GM12892 (cell line): Measurements from ENCODE around the gene SHANK3. TPM values are rescaled to one million over a fixed set of nuclear protein-coding genes. Genes with fewer than 3 reads are reported as not detected.

Experiments
- DNase-seq: peaks from one replicate; pipeline ENCODE4 v3.0.0; 2011; ENCODE audit not compliant: insufficient read length
- FAIRE-seq: peaks from 2 replicates; lab custom pipeline; 2011; peaks lifted over from hg19 to GRCh38; lab: Jason Lieb, UNC
- POLR2A ChIP-seq: IDR thresholded peaks from 2 replicates; pipeline ENCODE4 v1.6.1; 2011; ENCODE audit warnings: low read depth, low read length, control low read depth
- POLR2AphosphoS5 ChIP-seq: IDR thresholded peaks from 2 replicates; pipeline ENCODE4 v1.6.1; 2011; ENCODE audit warnings: low read depth, low read length, control low read depth
- TAF1 ChIP-seq: IDR thresholded peaks from 2 replicates; pipeline ENCODE4 v1.6.1; 2011; ENCODE audit warnings: low read depth, mild to moderate bottlenecking, control low read depth, low read length, borderline replicate concordance
- polyA plus RNA-seq: library from polyadenylated mRNA; unstranded; fragments of >200 nt; gene quantifications from one replicate; pipeline ENCODE4 v1.2.1, GENCODE V29; 2012; ENCODE audit warnings: missing spikeins, inconsistent platforms; ENCODE audit not compliant: missing spikeins

The SHANK3 gene
- not detected for polyA plus RNA-seq

- FAIRE-seq (no peak), DNase-seq (peak; percentile 33)
- TF ChIP-seq POLR2AphosphoS5 (no peak), POLR2A (no peak), TAF1 (no peak)
These were observed at the start of gene SHANK3 for GRCh38 chr22:50672471-50673230. Gene SHANK3 (plus strand): TSS chr22:50672823.

GRCh38 chr22:50624347-50625130, 48.1 kb upstream of the SHANK3 start:
- TF ChIP-seq TAF1 (no peak), POLR2AphosphoS5 (no peak), POLR2A (no peak)
- FAIRE-seq (no peak), DNase-seq (no peak)

GRCh38 chr22:50625131-50625567, 47.5 kb upstream of the SHANK3 start:
- FAIRE-seq (no peak), DNase-seq (no peak)
- TF ChIP-seq TAF1 = no peak
- no peak for TF ChIP-seq POLR2A
- TF ChIP-seq POLR2AphosphoS5 = no peak

GRCh38 chr22:50625568-50626313, 46.9 kb upstream of the SHANK3 start:
- no peak for DNase-seq
- no peak for FAIRE-seq
- TF ChIP-seq POLR2AphosphoS5 (no peak), POLR2A (no peak)

- FAIRE-seq = no peak
- TF ChIP-seq POLR2AphosphoS5 = no peak
- no peak for TF ChIP-seq POLR2A
These were observed 46.2 kb upstream of the SHANK3 start for GRCh38 chr22:50626314-50626849.

GRCh38 chr22:50626850-50627641, 45.6 kb upstream of the SHANK3 start:
- FAIRE-seq = no peak
- DNase-seq = no peak
- TF ChIP-seq POLR2AphosphoS5 (no peak), POLR2A (no peak), TAF1 (no peak)

More at GRCh38 chr22:50626314-50626849, 46.2 kb upstream of the SHANK3 start:
- DNase-seq = no peak

- no peak for FAIRE-seq
- TF ChIP-seq POLR2AphosphoS5 (no peak; the same call in 1 of the 2 replicates), TAF1 (no peak), POLR2A (peak; percentile 66; the same call in 1 of the 2 replicates)
These were observed 44.7 kb upstream of the SHANK3 start, which contains the start of gene ARSA for GRCh38 chr22:50627642-50628542. Gene ARSA (minus strand): TSS chr22:50628152. CDS start chr22:50627779, 373 bp downstream.

GRCh38 chr22:50628543-50629134, 44.0 kb upstream of the SHANK3 start:
- TF ChIP-seq POLR2A = no peak
- no peak for TF ChIP-seq POLR2AphosphoS5
- TF ChIP-seq TAF1 = no peak
- FAIRE-seq = peak; percentile 94
- DNase-seq = no peak

More at GRCh38 chr22:50627642-50628542, 44.7 kb upstream of the SHANK3 start, which contains the start of gene ARSA:
- DNase-seq = peak; percentile 70

- TF ChIP-seq POLR2A = no peak
- TF ChIP-seq TAF1 = no peak
- TF ChIP-seq POLR2AphosphoS5 = no peak
- no peak for FAIRE-seq
- DNase-seq = no peak
These were observed 42.2 kb upstream of the SHANK3 start for GRCh38 chr22:50630376-50630775.

GRCh38 chr22:50633086-50633485, 39.5 kb upstream of the SHANK3 start:
- TF ChIP-seq TAF1 = no peak
- TF ChIP-seq POLR2A = no peak
- no peak for TF ChIP-seq POLR2AphosphoS5
- FAIRE-seq = no peak
- DNase-seq = no peak
